ENCODE measurements around the gene CCDC78.

CCDC78 gene

GRCh38 chr16:695355-696089 is 30.7 kb downstream of the CCDC78 start:
- Histone ChIP-seq H3K36me3 (replicated peaks) (no peaks in the 10 kb centered on the region), H3K4me3 (ENCODE audit: low read depth, low read length) (no peak overlapping the region), H3K27ac (no peak overlapping the region), H3K27me3 (replicated peaks) (peaks cover 40% of the 10 kb centered on the region)
- TF ChIP-seq CTCF (IDR thresholded peaks at IDR 0.05; ENCODE audit: low read depth, low read length, missing control alignments): no peak
- in situ Hi-C loops (cut with HindIII; ENCODE audit: low pct_ligation_motif_present, low sequenced_read_pairs): no loop called here
- no peak for DNase-seq

GRCh38 chr16:694863-695354 is 31.3 kb downstream of the CCDC78 start:
- no peak for TF ChIP-seq CTCF (IDR thresholded peaks at IDR 0.05; ENCODE audit: low read depth, low read length, missing control alignments)
- no peak overlapping the region for H3K4me3 ChIP-seq (ENCODE audit: low read depth, low read length)
- no peaks in the 10 kb centered on the region for H3K36me3 ChIP-seq (replicated peaks)
- peaks cover 33% of the 10 kb centered on the region for H3K27me3 ChIP-seq (replicated peaks)
- no peak overlapping the region for H3K27ac ChIP-seq
- in situ Hi-C loops (cut with HindIII; ENCODE audit: low pct_ligation_motif_present, low sequenced_read_pairs): no loop called here
- DNase-seq: no peak

GRCh38 chr16:694187-694862 is 31.9 kb downstream of the CCDC78 start:
- TF ChIP-seq CTCF (IDR thresholded peaks at IDR 0.05; ENCODE audit: low read depth, low read length, missing control alignments): no peak
- peaks cover 31% of the 10 kb centered on the region for H3K27me3 ChIP-seq (replicated peaks)
- H3K27ac ChIP-seq: no peak overlapping the region
- H3K36me3 ChIP-seq (replicated peaks): no peaks in the 10 kb centered on the region
- in situ Hi-C loops (cut with HindIII; ENCODE audit: low pct_ligation_motif_present, low sequenced_read_pairs): no loop called here
- no peak overlapping the region for H3K4me3 ChIP-seq (ENCODE audit: low read depth, low read length)
- DNase-seq: no peak

GRCh38 chr16:693766-694165 is 32.5 kb downstream of the CCDC78 start:
- H3K27me3 ChIP-seq (replicated peaks): peaks cover 31% of the 10 kb centered on the region
- no peak for TF ChIP-seq CTCF (IDR thresholded peaks at IDR 0.05; ENCODE audit: low read depth, low read length, missing control alignments)
- H3K4me3 ChIP-seq (ENCODE audit: low read depth, low read length): no peak overlapping the region
- DNase-seq: no peak
- no peak overlapping the region for H3K27ac ChIP-seq
- in situ Hi-C loops (cut with HindIII; ENCODE audit: low pct_ligation_motif_present, low sequenced_read_pairs): no loop called here
- H3K36me3 ChIP-seq (replicated peaks): no peaks in the 10 kb centered on the region

- no peak for TF ChIP-seq CTCF (IDR thresholded peaks at IDR 0.05; ENCODE audit: low read depth, low read length, missing control alignments)
- no peak for DNase-seq
- in situ Hi-C loops (cut with HindIII; ENCODE audit: low pct_ligation_motif_present, low sequenced_read_pairs): no loop called here
- Histone ChIP-seq H3K27ac (no peak overlapping the region), H3K27me3 (replicated peaks) (peaks cover 31% of the 10 kb centered on the region), H3K36me3 (replicated peaks) (no peaks in the 10 kb centered on the region), H3K4me3 (ENCODE audit: low read depth, low read length) (no peak overlapping the region)
Observed at GRCh38 chr16:693364-693763, 32.9 kb downstream of the CCDC78 start.

All from brain microvascular endothelial cell (primary cell).